GM21737 (cell line): ENCODE data around the gene STXBP2.
"Not testable (repeated sequence)": the region's sequence is repeated elsewhere in the genome, so short reads cannot be mapped to it uniquely, and the experiment has no call there.

Experiments used
- ATAC-seq: cut with Tn5 transposase; IDR thresholded peaks from one replicate; pipeline ENCODE4 v1.9.1; 2021; ENCODE audit warnings: mild to moderate bottlenecking, moderate library complexity; ENCODE audit not compliant: unreplicated experiment

Gene STXBP2

GRCh38 chr19:7631577-7631976 lies 5.3 kb upstream of the STXBP2 start:
- ATAC-seq: no peak

DNA sequence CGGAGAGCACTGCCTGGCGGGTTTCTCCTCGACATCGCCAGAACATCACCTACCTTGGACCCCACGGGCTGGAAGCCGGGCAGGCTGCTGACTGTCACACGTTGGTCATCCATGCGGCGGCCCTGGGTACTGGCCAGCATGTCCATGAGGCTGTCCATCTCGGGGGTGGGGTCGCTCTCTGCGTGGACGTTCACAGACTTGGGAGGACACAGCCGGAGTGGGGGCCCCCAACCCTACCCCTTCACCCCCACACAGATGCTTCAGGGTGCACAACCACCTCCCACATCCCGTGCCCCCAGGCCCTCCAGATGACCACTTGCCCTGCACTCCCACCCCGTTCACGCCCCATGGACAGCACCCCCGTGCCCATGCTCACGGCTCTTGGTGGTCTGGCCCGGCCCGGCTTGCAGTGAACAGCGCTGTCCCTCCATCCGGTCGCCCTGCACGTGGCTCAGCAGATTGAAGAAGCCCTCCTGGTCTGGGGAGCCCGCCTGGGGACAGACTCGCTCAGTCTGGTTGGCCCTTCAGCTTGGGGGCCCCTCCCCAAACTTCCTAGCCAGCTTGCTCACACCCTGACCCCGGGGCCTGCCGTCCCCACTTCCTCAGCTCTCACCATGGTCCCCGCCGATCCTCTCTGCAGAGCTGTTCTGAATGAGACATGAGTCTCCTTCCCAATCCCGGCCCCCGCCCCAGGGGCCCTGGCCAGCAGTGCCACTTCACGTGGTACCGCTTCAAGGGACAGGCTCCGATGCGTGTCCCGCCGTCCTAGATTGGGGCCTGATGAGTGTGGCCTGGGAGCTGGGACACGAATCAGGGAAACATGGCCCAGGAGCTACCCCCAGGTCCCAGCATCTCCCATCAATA lies 4.3 kb upstream of the STXBP2 start:
- ATAC-seq: no peak

DNA sequence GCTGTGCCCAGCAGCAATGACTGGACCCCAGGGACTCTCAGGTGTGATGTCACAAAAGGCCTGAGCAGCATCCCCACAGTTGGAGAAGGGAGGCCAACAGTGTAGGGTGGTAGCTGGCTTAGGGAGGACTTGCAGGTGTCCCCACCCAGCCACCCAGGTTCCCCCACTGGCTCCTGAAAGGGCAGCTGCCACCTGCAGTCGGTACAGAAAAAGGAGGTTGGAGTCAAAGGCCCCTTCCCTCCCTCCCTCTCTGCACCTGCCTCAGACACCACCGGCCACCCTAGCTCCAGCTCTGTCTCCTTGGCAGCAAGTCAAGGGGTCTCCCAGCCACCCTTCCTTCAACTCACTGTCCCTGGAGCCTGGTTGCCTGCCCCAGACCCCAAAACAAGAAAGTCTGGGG lies 3.2 kb upstream of the STXBP2 start, which contains the start of gene PCP2:
Gene PCP2, minus strand, starts transcription at position 22 of the 400 bp plus-strand sequence. CDS start 262 bp downstream, outside the sequence.
- ATAC-seq: no peak

GRCh38 chr19:7635670-7636069 lies 1.2 kb upstream of the STXBP2 start:
- no peak for ATAC-seq

- ATAC-seq: no peak
Observed at GRCh38 chr19:7636317-7636690, 606 bp upstream of the STXBP2 start.

DNA sequence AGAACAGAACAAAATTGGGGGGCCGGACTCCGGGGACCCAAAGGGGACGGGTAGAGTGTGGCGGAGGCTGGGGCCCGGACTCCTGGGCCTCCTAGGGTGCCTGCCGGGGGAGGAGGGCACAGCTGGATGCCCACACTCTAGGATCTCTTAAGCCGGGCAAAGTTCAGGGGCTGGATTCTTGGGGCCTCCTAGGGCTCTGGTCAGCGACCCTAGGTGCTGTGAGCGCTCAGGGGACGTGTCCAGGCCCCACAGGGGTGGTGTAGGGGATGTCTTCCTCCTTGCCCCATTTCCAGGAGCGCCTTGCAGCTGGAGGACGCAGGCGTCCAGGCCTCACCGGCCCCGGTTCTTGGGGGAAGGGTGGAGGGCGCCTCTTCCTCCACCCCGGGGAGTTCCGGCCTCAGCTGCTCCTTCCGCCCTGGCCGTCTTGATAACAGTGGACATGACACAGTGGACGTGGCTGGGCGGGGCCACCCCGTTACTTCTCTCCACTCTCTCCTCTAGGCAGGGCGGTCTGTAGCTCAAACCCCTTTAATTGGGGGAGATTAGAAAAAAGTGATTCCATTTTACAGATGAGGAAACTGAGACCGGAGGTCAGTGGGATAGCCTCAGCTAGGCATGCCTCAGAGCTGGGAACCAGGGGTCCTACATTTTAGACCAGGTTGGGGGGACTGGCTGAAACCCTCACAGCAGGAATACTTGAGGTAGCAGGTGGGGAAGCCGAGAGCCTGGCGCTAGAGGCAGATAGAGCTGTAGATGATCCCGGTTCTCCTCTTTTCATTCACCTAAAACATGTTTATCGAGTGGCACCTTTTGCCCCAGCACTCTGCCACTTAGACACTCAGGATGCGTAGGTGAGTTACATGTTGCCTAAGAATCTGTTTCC lies 705 bp downstream of the STXBP2 start:
- ATAC-seq: no peak

GRCh38 chr19:7638802-7639465 lies 2.0 kb downstream of the STXBP2 start:
- no peak for ATAC-seq

- no peak for ATAC-seq
Observed at GRCh38 chr19:7639863-7640348, 3.0 kb downstream of the STXBP2 start.

DNA sequence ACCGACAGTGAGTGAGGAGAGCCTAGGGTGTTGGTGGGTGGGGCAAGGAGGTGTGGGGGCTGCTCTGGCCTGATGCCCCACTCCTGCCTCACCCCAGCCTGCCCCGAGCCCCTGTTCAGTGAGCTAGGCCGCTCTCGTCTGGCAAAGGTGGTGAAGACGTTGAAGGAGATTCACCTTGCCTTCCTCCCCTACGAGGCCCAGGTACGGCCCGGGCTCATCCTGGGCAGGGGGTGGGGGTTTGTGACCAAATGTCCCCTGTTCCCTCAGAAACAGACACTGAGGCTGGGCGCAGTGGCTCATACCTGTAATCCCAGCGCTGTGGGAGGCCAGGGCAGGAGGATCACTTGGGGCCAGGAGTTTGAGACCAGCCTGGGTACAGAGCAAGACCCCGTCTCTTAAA lies 3.9 kb downstream of the STXBP2 start:
- no peak for ATAC-seq

DNA sequence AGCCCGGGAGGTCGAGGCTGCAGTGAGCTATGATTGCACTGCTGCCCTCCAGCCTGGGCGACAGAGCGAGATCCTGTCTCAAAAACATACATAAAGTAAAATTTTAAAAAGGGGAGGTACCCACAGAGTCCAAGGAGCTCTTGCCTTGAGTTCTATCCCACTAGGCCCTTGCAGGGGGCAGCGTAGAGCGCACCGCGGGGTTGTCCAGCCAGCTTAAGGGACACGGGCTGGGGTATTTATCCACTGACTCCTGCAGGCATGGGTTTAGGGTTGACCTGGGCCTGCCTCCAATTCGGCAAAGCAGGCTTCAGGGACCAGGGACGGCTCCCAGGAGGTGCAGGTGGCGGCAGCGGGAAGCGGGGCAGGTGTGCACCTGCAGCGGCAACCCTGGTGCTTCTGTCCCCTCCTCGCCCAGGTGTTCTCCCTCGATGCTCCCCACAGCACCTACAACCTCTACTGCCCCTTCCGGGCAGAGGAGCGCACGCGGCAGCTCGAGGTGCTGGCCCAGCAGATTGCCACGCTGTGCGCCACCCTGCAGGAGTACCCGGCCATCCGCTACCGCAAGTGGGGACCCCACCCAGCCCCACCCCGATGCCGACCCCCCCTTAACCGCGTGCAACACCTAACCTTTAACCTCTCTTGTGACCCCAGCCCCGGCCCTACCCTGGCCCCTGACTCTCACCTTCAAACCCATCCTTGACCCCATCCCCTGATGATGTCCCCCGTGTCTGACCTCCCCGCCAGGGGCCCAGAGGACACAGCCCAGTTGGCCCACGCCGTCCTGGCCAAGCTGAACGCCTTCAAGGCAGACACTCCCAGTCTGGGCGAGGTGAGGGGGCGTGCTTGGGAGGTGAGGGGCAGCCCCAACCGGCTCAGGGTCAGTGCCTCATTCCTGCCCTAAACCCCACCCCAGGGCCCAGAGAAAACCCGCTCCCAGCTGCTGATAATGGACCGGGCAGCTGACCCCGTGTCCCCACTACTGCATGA lies 4.7 kb downstream of the STXBP2 start:
- no peak for ATAC-seq

GRCh38 chr19:7642295-7643030 lies 5.6 kb downstream of the STXBP2 start:
- ATAC-seq: no peak

- no peak for ATAC-seq
Observed at GRCh38 chr19:7643031-7643415, 6.1 kb downstream of the STXBP2 start.

GRCh38 chr19:7643629-7644549 lies 7.0 kb downstream of the STXBP2 start:
- ATAC-seq: not testable (repeated sequence)

- no peak for ATAC-seq
Observed at GRCh38 chr19:7644550-7644877, 7.6 kb downstream of the STXBP2 start.

GRCh38 chr19:7645163-7645562 lies 8.3 kb downstream of the STXBP2 start:
- ATAC-seq: no peak

DNA sequence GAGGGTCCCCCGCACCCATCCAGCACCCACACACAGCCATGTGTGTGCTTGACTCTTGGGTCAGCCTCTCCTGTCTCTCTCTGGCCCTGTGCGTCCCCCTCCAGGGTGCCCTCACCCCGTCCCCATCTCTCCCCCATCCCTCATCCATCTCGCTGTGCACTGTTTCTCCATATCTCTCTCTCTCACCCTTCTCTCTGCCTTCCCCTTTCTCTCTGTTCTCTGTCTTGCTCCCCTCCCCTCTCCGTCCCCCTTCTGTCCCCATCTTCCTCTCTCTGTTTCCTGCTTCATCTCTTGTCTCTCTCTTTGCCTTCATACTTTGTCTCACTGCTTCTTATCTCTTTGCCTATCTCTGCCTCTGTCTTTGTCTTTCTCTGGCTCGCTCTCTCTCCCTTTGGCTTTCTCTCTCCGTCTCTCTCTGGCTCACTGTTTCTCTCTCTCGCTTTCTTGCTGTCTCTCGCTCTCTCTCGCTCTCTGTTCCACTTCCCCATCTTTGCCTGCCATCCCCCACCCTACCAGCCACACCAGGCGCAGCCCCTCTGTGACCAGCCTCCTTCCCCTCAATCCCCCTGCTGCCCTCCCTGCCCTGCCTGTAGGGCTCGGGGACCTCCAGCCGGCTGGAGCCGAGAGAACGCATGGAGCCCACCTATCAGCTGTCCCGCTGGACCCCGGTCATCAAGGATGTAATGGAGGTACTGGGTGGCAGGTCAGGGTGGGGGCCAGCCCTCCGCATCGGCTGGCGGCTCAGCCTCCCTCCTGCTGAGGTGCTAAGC lies 8.9 kb downstream of the STXBP2 start:
- ATAC-seq: no peak

DNA sequence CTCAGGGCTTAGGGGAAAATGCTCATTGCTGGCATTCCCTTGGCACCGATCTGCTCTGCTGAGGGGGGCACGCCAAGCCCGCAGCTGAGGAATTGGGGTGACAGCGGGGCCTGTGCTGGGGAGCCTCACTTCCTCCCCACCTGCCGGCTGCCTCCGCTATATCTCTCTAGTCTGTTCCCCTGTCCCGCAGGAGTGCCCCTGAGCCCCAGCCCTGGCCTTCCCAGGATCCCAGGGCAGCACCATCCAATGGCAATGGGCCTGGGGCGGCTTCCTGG lies 9.5 kb downstream of the STXBP2 start:
- ATAC-seq: no peak

DNA sequence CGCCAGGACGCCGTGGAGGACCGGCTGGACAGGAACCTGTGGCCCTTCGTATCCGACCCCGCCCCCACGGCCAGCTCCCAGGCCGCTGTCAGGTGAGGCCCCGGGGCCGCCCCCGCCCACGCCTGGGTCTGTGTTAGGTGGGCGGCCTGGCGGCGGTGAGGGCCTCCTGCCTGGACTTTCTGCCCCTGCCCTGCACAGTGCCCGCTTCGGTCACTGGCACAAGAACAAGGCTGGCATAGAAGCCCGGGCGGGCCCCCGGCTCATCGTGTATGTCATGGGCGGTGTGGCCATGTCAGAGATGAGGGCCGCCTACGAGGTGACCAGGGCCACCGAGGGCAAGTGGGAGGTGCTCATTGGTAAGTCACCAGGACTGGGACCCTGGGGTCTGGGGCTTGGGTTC lies 10.2 kb downstream of the STXBP2 start:
- ATAC-seq: no peak
